ENCODE results near the gene NARF.
"Not testable (repeated sequence)": the region's sequence is repeated elsewhere in the genome, so short reads cannot be mapped to it uniquely, and the experiment has no call there.

The NARF gene

GRCh38 chr17:82458179-82458884, at the start of gene NARF:
TSS of gene NARF (plus strand) at chr17:82458741. CDS start at chr17:82458804, 63 bp downstream.
- peak; percentile 99 for DNase-seq (ENCODE audit: low spot score)

- no peak for DNase-seq (ENCODE audit: low spot score)
Observed at GRCh38 chr17:82408938-82409318, 49.6 kb upstream of the NARF start.

- no peak for DNase-seq (ENCODE audit: low spot score)
Observed at GRCh38 chr17:82410014-82410716, 48.4 kb upstream of the NARF start.

GRCh38 chr17:82411396-82412053, 47.0 kb upstream of the NARF start:
- no peak for DNase-seq (ENCODE audit: low spot score)

- not testable (repeated sequence) for DNase-seq (ENCODE audit: low spot score)
Observed at GRCh38 chr17:82412081-82412480, 46.5 kb upstream of the NARF start.

- no peak for DNase-seq (ENCODE audit: low spot score)
Observed at GRCh38 chr17:82412535-82413520, 45.7 kb upstream of the NARF start.

GRCh38 chr17:82414548-82415281, 43.8 kb upstream of the NARF start:
- DNase-seq (ENCODE audit: low spot score): peak; percentile 62

GRCh38 chr17:82415336-82415735, 43.2 kb upstream of the NARF start:
- DNase-seq (ENCODE audit: low spot score): no peak

- DNase-seq (ENCODE audit: low spot score): no peak
Observed at GRCh38 chr17:82415786-82416185, 42.8 kb upstream of the NARF start.

- no peak for DNase-seq (ENCODE audit: low spot score)
Observed at GRCh38 chr17:82416264-82416663, 42.3 kb upstream of the NARF start.

GRCh38 chr17:82416771-82417170, 41.8 kb upstream of the NARF start:
- no peak for DNase-seq (ENCODE audit: low spot score)

- DNase-seq (ENCODE audit: low spot score): peak; percentile 94
Observed at GRCh38 chr17:82418001-82418986, 40.2 kb upstream of the NARF start, which contains the start of the genes HEXD and OGFOD3. TSS of gene HEXD (plus strand) at chr17:82418347. CDS start at chr17:82419800, 1,453 bp downstream. TSS of gene OGFOD3 (minus strand) at chr17:82418586. CDS start at chr17:82418485, 101 bp downstream.

- peak; percentile 60 for DNase-seq (ENCODE audit: low spot score)
Observed at GRCh38 chr17:82419540-82419939, 39.0 kb upstream of the NARF start.

- DNase-seq (ENCODE audit: low spot score): peak; percentile 75
Observed at GRCh38 chr17:82424001-82424862, 34.3 kb upstream of the NARF start.

GRCh38 chr17:82424863-82425159, 33.7 kb upstream of the NARF start:
- no peak for DNase-seq (ENCODE audit: low spot score)

GRCh38 chr17:82428546-82428945, 30.0 kb upstream of the NARF start:
- DNase-seq (ENCODE audit: low spot score): no peak

- no peak for DNase-seq (ENCODE audit: low spot score)
Observed at GRCh38 chr17:82429824-82430223, 28.7 kb upstream of the NARF start.

GRCh38 chr17:82432017-82432416, 26.5 kb upstream of the NARF start:
- DNase-seq (ENCODE audit: low spot score): no peak
